GM19463 (cell line): Measurements from ENCODE around the gene SUPV3L1.

Experiments
- ATAC-seq: cut with Tn5 transposase; IDR thresholded peaks from one replicate; pipeline ENCODE4 v1.9.1; 2021; ENCODE audit warnings: mild to moderate bottlenecking, moderate library complexity; ENCODE audit not compliant: unreplicated experiment

Gene SUPV3L1

GRCh38 chr10:69201045-69201444, 21.0 kb downstream of the SUPV3L1 start:
- ATAC-seq: no peak

- no peak for ATAC-seq
Measured at GRCh38 chr10:69202332-69202731, 22.3 kb downstream of the SUPV3L1 start.

- ATAC-seq: no peak
Measured at GRCh38 chr10:69208761-69209160, 28.7 kb downstream of the SUPV3L1 start.

GRCh38 chr10:69209787-69210484, 29.9 kb downstream of the SUPV3L1 start:
- no peak for ATAC-seq

- ATAC-seq: no peak
Measured at GRCh38 chr10:69211104-69211503, 31.1 kb downstream of the SUPV3L1 start.

- ATAC-seq: no peak
Measured at GRCh38 chr10:69211524-69211923, 31.5 kb downstream of the SUPV3L1 start.

- no peak for ATAC-seq
Measured at GRCh38 chr10:69213591-69214311, 33.7 kb downstream of the SUPV3L1 start.

GRCh38 chr10:69214666-69215131, 34.7 kb downstream of the SUPV3L1 start:
- ATAC-seq: no peak

- ATAC-seq: no peak
Measured at GRCh38 chr10:69215405-69216171, 35.6 kb downstream of the SUPV3L1 start.

- ATAC-seq: no peak
Measured at GRCh38 chr10:69216577-69217118, 36.6 kb downstream of the SUPV3L1 start.

GRCh38 chr10:69217119-69217754, 37.2 kb downstream of the SUPV3L1 start:
- ATAC-seq: no peak

- ATAC-seq: no peak
Measured at GRCh38 chr10:69218831-69219230, 38.8 kb downstream of the SUPV3L1 start.

GRCh38 chr10:69220041-69220451, 40.0 kb downstream of the SUPV3L1 start, which contains the start of gene HKDC1:
HKDC1 (plus strand) TSS chr10:69220332; CDS start chr10:69220436, 104 bp downstream.
- no peak for ATAC-seq

- no peak for ATAC-seq
Measured at GRCh38 chr10:69220507-69220906, 40.5 kb downstream of the SUPV3L1 start.

GRCh38 chr10:69222157-69223027, 42.4 kb downstream of the SUPV3L1 start:
- ATAC-seq: peak; percentile 95

- ATAC-seq: no peak
Measured at GRCh38 chr10:69223028-69223342, 43.0 kb downstream of the SUPV3L1 start.

- no peak for ATAC-seq
Measured at GRCh38 chr10:69224862-69225657, 45.0 kb downstream of the SUPV3L1 start.

GRCh38 chr10:69225681-69226080, 45.6 kb downstream of the SUPV3L1 start:
- ATAC-seq: no peak

- ATAC-seq: no peak
Measured at GRCh38 chr10:69226919-69227450, 47.0 kb downstream of the SUPV3L1 start.
